Neural cell (in vitro differentiated cells): ENCODE data around the gene COL27A1.

Experiments
- CTCF ChIP-seq: fragments of 450-650 bp; IDR thresholded peaks from 2 replicates; pipeline ENCODE4 v1.5.1; 2014; ENCODE audit warnings: antibody characterized with exemption, mild to moderate bottlenecking, moderate library complexity; ENCODE audit not compliant: poor library complexity, severe bottlenecking
- MXI1 ChIP-seq: fragments of 450-650 bp; conservative IDR thresholded peaks from 2 replicates; pipeline ENCODE4 v1.6.1; 2014; ENCODE audit warnings: antibody characterized with exemption, mild to moderate bottlenecking; ENCODE audit not compliant: poor library complexity, severe bottlenecking
- POLR2AphosphoS5 ChIP-seq: IDR thresholded peaks from 2 replicates; pipeline ENCODE4 v1.6.1; 2012
- RAD21 ChIP-seq: fragments of 450-650 bp; conservative IDR thresholded peaks from 2 replicates; pipeline ENCODE4 v1.6.1; 2014; ENCODE audit warnings: antibody characterized with exemption, mild to moderate bottlenecking, moderate library complexity
- TAF1 ChIP-seq: IDR thresholded peaks from 2 replicates; pipeline ENCODE4 v1.6.1; 2012; ENCODE audit warnings: low read depth

DNA sequence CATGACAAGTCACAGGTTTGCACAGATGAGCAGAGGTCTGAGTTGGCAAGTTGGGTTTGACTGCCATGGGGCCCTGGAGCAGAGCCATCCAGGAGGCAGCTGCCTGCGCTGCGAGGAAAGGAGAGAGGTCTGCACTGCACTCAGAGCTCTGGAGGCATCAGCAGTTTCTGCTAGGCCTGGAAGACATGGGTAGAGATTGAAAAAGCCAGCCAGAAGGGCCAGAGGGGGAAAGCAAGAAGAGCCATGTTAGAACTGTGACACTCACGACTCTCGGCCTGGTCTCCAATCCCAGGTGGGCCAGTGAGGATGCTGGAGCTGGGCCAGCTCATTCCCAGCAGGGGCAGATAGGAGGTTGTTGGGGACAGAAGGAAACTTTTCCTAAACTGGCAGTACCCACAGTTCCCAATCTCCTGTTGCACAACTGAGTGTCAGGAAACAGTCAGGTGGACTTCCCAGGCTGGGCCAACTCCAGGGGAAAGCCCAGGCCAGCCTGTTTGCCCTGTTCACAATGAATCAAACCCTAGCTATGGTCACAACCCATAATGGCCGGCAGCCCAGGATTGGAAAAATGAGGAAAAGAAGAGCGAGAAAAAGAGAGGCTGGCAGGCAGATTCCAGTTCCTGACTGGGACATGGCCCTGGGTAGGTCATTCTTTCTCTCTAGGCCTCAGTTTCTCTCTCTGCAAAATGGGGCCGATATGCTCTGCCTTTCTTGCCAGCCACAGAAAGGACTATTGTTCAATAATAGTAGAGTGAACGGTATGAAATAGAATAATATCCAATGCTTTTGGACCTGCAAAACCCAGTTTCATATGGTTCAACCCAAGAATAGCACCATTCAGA is 159.8 kb downstream of the COL27A1 start:
- no peak for TF ChIP-seq CTCF
- no peak for TF ChIP-seq POLR2AphosphoS5
- no peak for TF ChIP-seq TAF1
- no peak for TF ChIP-seq MXI1
- no peak for TF ChIP-seq RAD21
